NCI-H187 treated with DMSO at 0.1 percent for 48 hours (cell line): Measurements from ENCODE around the gene EPHB1.

Experiments
- DNase-seq: peaks from one replicate; lab custom pipeline; 2025; lab: John Stamatoyannopoulos, UW

Gene EPHB1

DNA sequence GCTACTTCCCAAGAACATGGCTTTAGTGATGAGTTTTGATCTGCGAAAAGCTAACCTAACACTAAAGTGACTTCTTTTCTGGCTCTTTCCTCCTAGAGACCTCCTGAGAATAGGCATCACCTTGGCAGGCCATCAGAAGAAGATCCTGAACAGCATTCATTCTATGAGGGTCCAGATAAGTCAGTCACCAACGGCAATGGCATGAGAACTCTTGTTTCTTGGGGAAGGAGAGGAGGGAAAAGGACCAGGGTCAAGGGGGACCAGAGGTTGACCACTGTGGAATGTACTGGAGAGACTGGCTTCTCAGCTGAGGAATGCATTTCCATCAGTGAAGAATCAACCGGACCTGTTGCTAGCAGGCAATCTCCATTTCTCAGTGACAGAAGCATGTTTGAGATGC lies 463.9 kb downstream of the EPHB1 start:
- no peak for DNase-seq

DNA sequence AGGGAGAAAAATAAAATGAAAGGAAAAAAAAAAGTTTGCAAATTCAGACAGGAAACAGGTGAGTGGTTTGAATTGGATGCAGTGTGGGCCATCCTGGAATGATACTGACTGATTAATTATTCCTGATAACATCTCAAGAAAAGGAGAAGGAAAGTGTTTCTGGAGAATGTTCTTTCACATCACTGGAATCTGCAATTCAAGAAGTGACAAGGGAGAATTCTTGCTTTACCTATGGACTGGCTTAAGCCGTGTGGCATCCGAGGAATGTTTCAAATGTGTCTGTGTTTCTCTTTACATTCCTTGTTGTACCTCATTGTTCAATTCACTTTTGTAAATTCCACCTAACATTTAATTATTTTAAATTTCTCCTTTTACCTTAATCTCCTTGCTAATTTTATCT lies 465.0 kb downstream of the EPHB1 start:
- no peak for DNase-seq

DNA sequence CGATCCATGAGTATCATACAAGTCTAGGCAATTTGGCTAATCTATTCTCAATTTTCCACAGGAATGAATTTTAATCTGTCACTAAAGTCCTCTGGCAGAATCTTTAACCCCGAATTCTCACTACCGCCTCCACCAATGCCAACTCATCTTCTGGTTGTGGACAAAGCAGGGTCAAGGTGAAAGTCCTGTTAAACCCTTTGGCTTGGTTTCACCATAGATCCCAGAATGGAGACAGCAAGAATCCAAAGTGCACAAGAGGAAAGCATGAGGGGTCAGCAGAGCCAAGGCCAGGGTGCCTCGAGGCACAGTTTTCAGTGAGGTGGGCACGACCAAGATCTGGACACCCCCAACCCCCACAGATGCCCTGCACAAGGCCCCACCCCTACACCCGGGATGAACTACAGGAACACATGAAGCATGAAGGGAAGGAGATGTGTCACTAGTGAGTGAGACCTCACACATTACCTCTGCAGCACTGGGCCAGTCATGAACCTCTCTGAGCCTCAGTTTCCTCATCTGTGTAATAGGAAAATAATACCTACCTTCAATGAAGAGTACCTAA lies 466.2 kb downstream of the EPHB1 start:
- DNase-seq = no peak

DNA sequence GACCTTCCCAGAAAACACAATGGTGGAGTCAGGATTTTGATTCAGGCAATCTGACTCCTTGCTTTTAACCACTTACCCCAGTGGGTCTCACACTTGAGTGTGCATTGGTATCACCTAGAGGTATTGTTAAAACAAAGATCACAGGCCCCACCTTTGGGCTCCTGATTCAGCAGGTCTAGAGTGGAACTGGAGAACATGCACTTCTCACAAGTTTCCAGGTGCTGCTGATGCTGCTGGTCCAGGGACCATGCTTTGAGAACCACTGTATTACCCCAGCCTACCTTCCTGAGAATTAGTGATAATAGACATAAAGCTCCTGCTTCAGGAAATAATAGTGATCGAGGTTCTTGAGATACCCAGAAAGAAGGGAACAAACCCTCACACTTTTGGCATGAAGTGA lies 466.9 kb downstream of the EPHB1 start:
- DNase-seq = no peak

DNA sequence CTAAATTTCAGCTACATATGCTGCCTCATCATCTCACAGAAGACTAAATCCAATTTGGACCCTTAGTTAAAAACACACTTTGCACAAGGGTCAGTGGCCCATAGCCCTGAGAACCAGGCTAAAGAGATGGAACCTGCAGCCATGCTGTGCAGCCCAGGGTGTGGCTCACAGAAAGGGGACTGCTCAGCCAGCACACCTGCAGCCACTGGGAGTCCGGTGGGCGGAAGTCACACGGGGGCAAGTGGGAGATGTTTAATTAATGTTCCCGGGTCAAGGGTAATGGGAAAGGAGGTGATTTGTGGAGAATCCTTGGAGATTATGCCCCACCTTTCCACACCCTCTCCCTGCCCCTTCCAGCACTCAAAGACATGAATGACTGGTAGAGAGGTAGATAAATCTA lies 467.4 kb downstream of the EPHB1 start:
- DNase-seq = no peak

DNA sequence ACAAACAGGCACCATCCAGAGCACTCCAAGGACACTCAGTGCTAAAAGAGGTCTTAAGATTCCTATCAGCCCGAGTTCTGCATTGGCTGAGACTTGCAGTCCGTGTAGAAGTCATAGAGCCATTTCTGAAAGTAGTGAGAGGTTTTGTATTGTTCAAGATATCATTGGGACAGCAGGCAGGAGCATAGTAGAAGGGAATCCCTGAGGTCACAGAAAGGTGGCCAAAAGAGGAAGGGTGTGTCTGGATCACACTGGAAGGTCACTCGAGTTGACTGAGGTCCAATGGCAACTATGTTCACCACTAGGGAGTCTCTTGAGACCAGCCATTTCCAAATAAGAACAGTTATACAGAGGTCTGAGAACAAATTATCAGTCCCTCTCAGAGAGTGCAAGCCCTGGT lies 468.3 kb downstream of the EPHB1 start:
- DNase-seq = no peak

DNA sequence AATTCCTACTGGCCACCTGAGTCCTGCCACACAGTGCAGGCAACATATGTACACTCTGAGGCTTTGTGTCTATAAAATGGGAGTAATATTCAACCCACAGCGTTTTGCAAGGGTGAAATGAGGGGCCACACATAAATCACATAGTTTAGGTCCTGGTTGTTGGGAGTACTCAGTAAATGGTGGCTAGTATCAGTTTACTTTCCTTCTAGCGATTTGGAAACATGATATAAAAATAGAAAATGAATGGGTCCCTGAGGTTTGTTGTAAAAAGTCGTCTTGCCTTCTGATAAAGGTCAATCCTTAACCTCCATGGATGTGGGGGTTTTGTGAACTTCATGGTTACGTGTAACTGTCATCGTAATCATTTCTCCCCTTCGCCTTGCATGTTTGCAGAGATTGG lies 472.4 kb downstream of the EPHB1 start:
- DNase-seq = no peak

DNA sequence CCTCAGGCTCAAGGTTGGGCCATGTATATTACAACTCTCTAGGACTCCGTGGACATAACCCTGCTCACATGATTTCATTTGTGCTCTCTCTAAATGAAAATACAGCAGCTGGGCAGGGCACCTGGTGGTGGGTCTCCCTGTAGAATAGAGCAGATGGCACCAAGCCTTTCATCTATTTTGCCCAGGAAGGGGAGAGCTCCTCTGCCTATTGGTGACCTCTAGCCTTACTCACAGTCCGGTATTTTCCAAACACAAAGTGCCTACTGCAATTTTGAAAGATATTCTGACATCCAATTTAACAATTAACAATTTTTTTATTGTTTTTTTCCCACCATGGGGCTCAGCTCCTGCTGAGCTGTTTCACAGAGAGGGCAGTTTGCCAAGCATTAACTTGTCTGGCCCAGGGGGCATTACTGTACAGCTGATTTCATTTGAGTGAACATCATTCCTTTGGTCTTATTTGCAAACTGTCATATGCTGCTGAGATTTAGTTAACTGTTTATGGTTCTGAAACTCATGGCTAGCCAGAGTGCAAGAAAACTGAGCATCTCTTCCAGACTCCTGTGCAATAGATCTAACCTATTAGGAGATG lies 474.0 kb downstream of the EPHB1 start:
- no peak for DNase-seq

DNA sequence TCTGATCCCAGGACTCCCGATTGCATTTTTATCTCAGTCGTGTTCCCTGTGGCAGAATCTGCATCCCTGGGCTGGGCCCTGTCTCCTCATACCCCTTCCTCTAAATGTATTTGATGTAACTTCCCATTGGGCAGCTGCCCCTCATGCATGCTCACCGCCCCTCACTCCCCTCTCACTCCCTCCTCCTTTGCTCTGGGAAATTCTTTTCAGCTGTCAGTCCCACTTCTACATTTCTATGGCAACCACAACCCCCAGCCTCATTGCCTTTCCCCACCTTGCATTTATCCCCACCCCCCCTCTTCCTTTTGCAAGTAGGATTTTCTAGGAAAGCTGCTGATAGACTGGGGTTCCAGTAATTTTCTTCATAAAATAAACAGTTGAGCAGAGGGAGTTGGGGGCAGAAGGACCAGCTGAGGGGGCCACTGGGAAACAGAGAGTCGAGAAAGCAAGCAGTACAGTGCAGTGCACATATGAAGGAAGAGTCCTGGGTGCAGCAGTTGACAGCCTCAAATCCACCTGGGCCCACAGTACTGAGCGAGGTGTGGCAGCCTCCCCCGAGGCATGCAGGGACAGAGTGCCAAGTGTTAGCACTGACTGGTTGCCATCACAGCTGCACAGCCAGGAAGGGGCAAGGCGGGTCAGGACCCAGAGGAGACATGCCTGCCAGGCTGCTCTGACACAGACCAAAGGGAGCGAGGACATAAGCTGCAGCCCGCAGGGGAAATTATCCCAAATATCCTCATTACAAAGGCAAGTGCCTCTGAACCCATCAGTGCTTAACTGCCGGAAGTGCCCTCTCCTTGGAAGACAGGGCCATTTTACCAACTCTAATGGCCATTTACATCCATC lies 476.3 kb downstream of the EPHB1 start:
- no peak for DNase-seq

DNA sequence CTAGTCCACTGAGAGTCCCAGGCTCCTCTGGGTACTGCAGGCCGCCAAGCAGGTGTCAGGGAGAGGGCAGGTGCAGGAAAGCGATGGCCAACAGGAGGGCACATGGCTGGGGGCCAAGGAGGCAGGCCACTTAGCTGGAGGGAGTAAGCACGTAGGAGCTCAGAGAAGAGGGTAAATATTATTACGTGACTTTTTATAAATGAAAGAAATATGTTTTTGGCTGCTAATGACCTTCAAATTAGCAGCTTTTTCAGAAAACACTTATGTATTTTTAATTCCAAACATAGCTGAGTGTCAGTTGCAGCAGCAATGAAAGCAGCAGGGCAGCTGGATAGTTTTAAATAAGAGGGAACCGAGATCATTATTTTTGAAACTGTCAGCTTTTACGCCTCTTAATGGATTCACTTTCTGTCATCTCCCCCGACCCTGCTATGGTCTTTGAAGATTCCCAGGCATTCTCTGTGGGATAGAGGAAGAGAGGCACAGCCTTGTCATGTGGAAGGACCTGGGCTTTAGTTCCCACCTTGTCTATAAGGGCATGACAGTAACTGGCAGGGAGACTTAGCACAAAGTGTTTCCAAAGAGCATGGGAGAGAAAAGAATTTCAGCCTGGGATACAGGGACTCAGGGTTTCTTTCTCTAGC lies 477.1 kb downstream of the EPHB1 start:
- DNase-seq = peak; percentile 48

DNA sequence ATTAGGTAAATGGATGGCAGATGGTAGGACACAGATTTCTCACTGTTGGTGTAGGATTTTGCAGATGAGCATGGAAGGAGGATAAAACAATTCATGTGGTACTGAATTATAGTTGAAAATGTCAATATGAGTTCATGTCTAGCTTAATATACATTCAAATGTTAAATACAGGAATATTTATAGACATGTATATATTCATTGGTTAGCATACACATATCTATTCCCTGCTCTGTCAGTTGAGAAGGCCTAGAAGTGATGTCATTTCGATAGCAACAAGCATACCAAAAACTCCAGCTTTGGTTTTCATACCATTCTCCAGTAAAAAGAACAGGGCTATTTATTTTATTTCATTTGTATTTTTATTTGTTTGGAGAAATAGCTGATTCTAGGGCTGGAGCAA lies 497.1 kb downstream of the EPHB1 start:
- DNase-seq = no peak

DNA sequence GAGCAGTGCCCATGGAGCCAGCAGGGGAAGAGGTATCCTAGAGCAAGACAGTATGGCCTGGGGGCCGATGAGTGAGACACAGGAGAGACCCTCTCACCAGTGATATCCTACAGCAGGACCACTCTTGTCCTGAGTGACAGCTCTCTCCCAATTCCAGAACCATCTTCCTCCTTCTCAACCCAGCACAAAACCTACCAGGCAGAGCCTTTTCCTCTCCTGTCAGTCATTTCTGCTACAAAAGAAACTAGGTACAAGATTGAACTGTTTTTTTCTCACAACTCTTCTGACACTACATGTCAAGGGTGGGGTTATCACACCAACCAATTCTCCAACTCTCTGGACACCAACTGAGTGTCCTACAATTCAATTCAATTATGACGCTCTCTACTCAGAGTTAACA lies 506.6 kb downstream of the EPHB1 start:
- no peak for DNase-seq

DNA sequence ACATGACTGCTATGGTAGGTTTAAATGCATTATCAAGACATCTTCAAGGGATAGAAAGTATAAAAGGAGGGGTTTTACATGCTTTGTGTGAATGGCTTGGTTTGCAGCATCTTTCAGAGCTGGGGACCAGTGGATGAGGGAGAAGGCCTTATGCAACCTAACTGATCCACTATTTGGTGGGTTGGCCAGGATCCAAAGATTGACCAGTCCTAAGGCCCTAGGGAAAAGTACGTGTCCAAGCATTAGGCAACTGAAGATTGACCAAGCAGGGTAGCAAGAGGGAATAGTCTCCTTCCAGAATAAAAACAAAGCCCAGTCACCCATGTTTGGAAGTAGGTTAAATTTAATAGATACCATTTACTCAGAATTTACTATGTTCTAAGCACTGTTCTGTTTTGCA lies 509.3 kb downstream of the EPHB1 start:
- DNase-seq = no peak
